Esophagus muscularis mucosa (tissue), 4 donors: Measurements from ENCODE around the gene USP20. TPM values are rescaled to one million over a fixed set of nuclear protein-coding genes. Genes with fewer than 3 reads are reported as not detected.

ENCODE experiments used
- DNase-seq: peaks from one replicate; pipeline ENCODE4 v3.0.0-alpha.2; 2017; ENCODE audit errors: extremely low spot score
- H3K27ac ChIP-seq, 4 donors: fragments of 200-600 bp; sonication (generic); replicated peaks in 1 of 4; 1 replicate in 3 of 4; 2 replicates in 1 of 4; pipeline ENCODE4 v1.5.1; 2016 to 2019; ENCODE audit warnings: mild to moderate bottlenecking in 1 of 4
- H3K27me3 ChIP-seq, 4 donors: fragments of 200-600 bp; sonication (generic); one replicate each; pipeline versions ENCODE4 v1.5.1 to v1.6.0; 2016 to 2019
- H3K36me3 ChIP-seq, 4 donors: fragments of 200-600 bp; sonication (generic); one replicate each; pipeline ENCODE4 v1.5.1; 2016 to 2019
- H3K4me1 ChIP-seq, 4 donors: fragments of 200-600 bp; sonication (generic); one replicate each; pipeline ENCODE4 v1.5.1; 2016 to 2019
- H3K4me3 ChIP-seq, 4 donors: fragments of 200-600 bp; sonication (generic); 1 replicate in 2 of 4; 2 replicates in 2 of 4; pipeline ENCODE4 v1.5.1; 2016 to 2019; ENCODE audit warnings: mild to moderate bottlenecking in 4 of 4, moderate library complexity in 1 of 4
- H3K9me3 ChIP-seq, 4 donors: fragments of 200-600 bp; sonication (generic); 1 replicate in 3 of 4; 2 replicates in 1 of 4; pipeline ENCODE4 v1.5.1; 2016 to 2019
- EP300 ChIP-seq: sonication (generic); formaldehyde crosslinking; IDR thresholded peaks from one replicate; pipeline ENCODE4 v1.6.1; 2017; ENCODE audit warnings: antibody characterized with exemption
- POLR2A ChIP-seq: fragments of 450-650 bp; IDR thresholded peaks from one replicate; pipeline ENCODE4 v1.6.1; 2017; ENCODE audit warnings: antibody characterized with exemption, moderate library complexity, mild to moderate bottlenecking, low read depth
- POLR2AphosphoS5 ChIP-seq, 2 donors: sonication (generic); formaldehyde crosslinking; IDR thresholded peaks; one replicate each; pipeline ENCODE4 v1.6.1; 2017; ENCODE audit warnings: antibody characterized with exemption in 2 of 2
- WGBS: methylation state at CpG from one replicate; pipeline ENCODE4 v1.1.5; 2018; 5-methylcytosine and 5-hydroxymethylcytosine counted together
- intact Hi-C: fragments of 100-400 bp; cut with DNase I; formaldehyde crosslinking; loops from one replicate; pipeline ENCODE4 v1.15.1; 2023
- total RNA-seq, 4 donors: library from RNA; depleted of rRNA; stranded (reverse); fragments of >200 nt; gene quantifications; one replicate each; pipeline versions ENCODE4 v1.1.0 to v1.2.1, GENCODE V29; 2016
- TF ChIP-seq, protein P1 (sequence below), 3 experiments: fragments of 200-600 bp in 2 of 3; fragments of 450-650 bp in 1 of 3; sonication (generic) in 2 of 3; IDR thresholded peaks; one replicate each; pipeline ENCODE4 v1.5.1; 2017 to 2019; ENCODE audit warnings: antibody characterized with exemption in 3 of 3, mild to moderate bottlenecking in 2 of 3, moderate library complexity in 1 of 3

Gene USP20
- total RNA-seq, 4 donors from 2014 or later = 31.1 to 45.3 (median 38.7) TPM

DNA sequence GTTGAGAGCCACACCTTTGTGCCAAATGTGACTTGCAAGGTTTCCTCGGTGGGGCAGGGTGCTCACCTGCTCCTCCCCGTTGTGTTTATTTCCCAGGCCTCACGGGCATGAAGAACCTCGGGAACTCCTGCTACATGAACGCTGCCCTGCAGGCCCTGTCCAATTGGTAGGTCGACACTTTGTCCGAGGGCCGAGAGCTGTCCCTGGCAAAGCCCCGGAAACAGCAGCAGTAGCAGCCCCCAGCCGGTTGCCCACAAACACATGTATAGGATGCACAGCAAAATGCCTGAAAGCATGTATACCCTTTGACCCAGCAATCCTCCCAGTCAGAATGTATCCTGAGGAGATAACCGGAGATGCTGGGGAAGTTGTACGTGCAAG lies 26.2 kb downstream of the USP20 start:
- 96% methylated on average over 11 of the region's 12 CpGs for WGBS
- TF ChIP-seq POLR2AphosphoS5 (IDR thresholded peaks at IDR 0.05) = no peak
- TF ChIP-seq, protein P1, sequence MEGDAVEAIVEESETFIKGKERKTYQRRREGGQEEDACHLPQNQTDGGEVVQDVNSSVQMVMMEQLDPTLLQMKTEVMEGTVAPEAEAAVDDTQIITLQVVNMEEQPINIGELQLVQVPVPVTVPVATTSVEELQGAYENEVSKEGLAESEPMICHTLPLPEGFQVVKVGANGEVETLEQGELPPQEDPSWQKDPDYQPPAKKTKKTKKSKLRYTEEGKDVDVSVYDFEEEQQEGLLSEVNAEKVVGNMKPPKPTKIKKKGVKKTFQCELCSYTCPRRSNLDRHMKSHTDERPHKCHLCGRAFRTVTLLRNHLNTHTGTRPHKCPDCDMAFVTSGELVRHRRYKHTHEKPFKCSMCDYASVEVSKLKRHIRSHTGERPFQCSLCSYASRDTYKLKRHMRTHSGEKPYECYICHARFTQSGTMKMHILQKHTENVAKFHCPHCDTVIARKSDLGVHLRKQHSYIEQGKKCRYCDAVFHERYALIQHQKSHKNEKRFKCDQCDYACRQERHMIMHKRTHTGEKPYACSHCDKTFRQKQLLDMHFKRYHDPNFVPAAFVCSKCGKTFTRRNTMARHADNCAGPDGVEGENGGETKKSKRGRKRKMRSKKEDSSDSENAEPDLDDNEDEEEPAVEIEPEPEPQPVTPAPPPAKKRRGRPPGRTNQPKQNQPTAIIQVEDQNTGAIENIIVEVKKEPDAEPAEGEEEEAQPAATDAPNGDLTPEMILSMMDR (IDR thresholded peaks at IDR 0.05) = no peak
- no peak for TF ChIP-seq POLR2A
- intact Hi-C loops = no loop called here

DNA sequence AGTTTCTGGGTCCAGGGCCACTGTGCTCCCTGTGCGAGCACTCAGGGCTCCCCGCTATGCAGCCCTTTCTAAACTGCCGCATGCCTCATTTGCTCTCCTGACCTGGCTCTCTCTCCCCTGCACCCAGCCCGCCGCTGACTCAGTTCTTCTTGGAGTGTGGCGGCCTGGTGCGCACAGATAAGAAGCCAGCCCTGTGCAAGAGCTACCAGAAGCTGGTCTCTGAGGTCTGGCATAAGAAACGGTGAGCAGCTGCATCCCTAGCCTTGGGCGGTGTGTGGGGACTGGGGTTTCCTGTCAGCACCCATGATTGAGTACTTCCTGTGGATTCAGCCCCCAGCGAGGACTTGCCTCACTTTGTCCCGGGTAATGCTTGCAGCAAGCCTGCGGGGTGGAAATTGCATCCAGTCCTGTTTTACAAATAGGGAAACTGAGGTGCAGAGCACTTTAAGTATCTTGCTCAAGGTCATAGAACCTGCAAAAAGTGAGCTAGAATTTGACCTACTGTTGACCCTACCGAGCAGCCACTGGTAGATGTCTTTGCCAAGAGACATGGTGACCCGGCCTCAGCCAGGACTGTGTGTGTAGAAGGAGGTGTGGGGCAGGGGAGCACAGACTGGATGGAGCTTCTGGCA lies 27.9 kb downstream of the USP20 start:
- TF ChIP-seq, protein P1 (IDR thresholded peaks at IDR 0.05) = no peak
- WGBS = 66% methylated on average over 10 of the region's 14 CpGs
- Histone ChIP-seq H3K9me3 (no peaks in the 10 kb centered on the region), H3K4me3 (no peak overlapping the region), H3K27me3 (no peaks in the 10 kb centered on the region), H3K36me3 (peaks cover 49 to 96% (median 79%) of the 10 kb centered on the region in 4 donors), H3K4me1 (no peaks in the 10 kb centered on the region), H3K27ac (no peak overlapping the region)
- no peak for DNase-seq
- intact Hi-C loops = no loop called here

More for the DNA sequence above, 26.2 kb downstream of the USP20 start:
- DNase-seq = no peak
- Histone ChIP-seq H3K4me1 (no peaks in the 10 kb centered on the region), H3K27ac (no peak overlapping the region), H3K27me3 (no peaks in the 10 kb centered on the region), H3K4me3 (no peak overlapping the region), H3K9me3 (no peaks in the 10 kb centered on the region), H3K36me3 (peaks cover 54 to 96% (median 84%) of the 10 kb centered on the region in 4 donors)

DNA sequence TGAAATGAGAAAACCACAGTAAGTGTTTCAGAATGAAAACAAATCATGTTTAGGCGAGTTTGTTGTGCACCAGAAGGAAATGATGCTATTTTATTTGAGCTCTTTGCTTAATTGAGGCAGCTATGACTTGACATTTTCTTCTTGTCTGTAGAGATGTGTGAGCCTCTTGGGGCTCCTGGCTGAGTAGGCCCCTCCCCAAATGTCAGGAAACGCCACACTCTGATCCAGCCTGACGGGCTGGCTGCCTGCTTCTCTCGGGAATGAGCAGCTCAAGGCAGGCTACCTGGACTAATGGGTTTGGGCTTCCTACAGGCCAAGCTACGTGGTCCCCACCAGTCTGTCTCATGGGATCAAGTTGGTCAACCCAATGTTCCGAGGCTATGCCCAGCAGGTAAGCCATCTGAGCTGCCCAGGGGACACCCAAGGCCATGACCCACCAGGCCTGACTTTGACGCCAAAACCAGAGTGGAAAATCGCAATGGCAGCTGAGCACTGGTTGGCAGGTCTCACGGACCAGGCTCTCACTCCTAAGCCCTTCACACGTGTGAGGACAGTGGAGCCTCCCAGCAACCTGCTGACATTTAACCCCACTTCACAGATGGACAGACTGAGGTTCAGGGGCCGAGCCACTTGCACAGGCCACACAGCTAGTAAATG lies 29.9 kb downstream of the USP20 start:
- Histone ChIP-seq H3K9me3 (no peaks in the 10 kb centered on the region), H3K4me1 (no peaks in the 10 kb centered on the region), H3K27me3 (no peaks in the 10 kb centered on the region), H3K36me3 (peaks cover 41 to 96% (median 77%) of the 10 kb centered on the region in 4 donors), H3K27ac (no peak overlapping the region), H3K4me3 (no peak overlapping the region)
- no peak for DNase-seq
- TF ChIP-seq, protein P1 (IDR thresholded peaks at IDR 0.05) = no peak
- TF ChIP-seq POLR2AphosphoS5 (IDR thresholded peaks at IDR 0.05) = no peak
- intact Hi-C loops = no loop called here
- 36% methylated on average over 5 of the region's 11 CpGs for WGBS

DNA sequence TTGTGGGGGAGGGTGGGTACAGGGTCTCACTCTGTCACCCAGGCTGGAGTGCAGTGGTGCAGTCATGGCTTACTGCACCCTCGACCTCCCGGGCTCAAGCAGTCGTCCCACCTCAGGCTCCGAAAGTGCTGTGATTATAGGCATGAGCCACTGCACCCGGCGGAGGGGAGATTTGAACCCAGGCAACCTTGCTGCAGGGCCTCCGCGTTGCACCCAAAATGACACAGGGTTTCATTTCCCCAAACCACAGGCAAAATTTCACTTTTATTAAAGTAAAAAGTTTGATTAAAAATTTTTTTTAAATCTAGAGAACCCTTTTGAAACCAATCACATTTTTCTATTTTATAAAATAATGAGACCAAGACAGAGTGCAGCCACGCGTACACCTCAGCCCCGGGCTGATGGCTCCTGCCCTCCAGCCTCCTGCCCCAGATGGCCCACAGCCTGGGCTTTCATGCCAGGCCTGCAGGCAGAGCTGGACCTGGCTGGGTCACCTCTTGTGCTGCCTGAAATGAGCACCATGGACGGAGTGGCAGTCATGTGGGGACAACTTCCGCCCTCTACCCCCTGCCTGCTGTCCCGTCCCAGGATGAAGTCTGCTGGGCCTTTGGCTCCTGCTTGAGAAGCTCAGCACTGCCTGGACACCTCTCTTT lies 30.5 kb downstream of the USP20 start:
- Histone ChIP-seq H3K27me3 (no peaks in the 10 kb centered on the region), H3K4me1 (no peaks in the 10 kb centered on the region), H3K4me3 (no peak overlapping the region), H3K9me3 (no peaks in the 10 kb centered on the region), H3K27ac (no peak overlapping the region), H3K36me3 (peaks cover 38 to 91% (median 73%) of the 10 kb centered on the region in 4 donors)
- WGBS = 75% methylated on average over 14 of the region's 14 CpGs
- intact Hi-C loops = no loop called here
- DNase-seq = no peak
- TF ChIP-seq EP300 (no peak), POLR2AphosphoS5 (IDR thresholded peaks at IDR 0.05) (no peak), POLR2A (no peak)

DNA sequence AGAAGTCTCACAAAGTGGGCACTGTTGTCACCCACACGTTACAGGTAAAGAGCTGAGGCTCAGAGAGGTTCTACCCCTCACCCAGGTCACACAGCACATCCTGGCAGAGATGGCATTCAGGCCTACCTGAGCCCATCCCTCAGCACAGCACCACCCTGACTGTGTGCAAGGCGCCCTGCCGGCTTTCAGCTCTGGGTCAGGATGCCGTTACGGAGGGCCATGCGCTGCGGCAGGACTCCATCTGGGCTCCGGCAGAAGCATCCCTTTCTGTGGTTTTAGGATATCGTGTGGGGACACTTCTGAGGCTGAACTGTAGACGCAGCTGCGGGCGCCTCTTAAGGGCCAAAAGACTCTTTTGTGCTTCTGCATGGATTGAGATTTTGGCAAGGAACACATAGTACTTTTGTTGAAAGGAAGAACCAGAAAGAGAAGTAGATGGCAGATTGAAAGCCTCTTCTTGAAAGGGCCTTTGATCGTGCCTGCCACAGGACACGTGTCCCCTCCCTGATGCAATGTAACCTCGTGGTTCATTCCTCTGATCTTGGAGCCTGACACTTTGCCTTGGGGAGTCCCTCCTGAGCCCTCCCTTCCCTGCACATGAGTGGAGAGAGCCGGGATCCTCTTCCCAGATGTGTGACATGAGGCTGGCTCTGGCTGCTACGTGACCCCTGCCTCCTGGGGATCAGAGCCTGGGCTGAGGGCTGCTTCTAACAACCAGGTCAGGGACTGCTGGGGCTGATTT lies 31.3 kb downstream of the USP20 start:
- DNase-seq = no peak
- H3K27ac ChIP-seq = no peak overlapping the region

More for the DNA sequence above, 31.3 kb downstream of the USP20 start:
- Histone ChIP-seq H3K4me1 (no peaks in the 10 kb centered on the region), H3K4me3 (no peak overlapping the region), H3K9me3 (no peaks in the 10 kb centered on the region), H3K27me3 (no peaks in the 10 kb centered on the region), H3K36me3 (peaks cover 31 to 90% (median 69%) of the 10 kb centered on the region in 4 donors)
- TF ChIP-seq POLR2AphosphoS5 (IDR thresholded peaks at IDR 0.05) (no peak), POLR2A (no peak), EP300 (no peak)
- TF ChIP-seq, protein P1 (IDR thresholded peaks at IDR 0.05) = no peak
- intact Hi-C loops = no loop called here
- 75% methylated on average over 11 of the region's 17 CpGs for WGBS
